Stimulated activated CD8-positive, alpha-beta memory T cell treated with anti-CD3 and anti-CD28 coated beads, Interleukin-15, amount 100 ng/mL, for 24 hours (primary cell): Measurements from ENCODE around the gene ZDHHC11B.
"Not testable (repeated sequence)": the region's sequence is repeated elsewhere in the genome, so short reads cannot be mapped to it uniquely, and the experiment has no call there.

Source experiments
- DNase-seq: peaks from one replicate; pipeline ENCODE4 v3.0.0-alpha.2; 2020; ENCODE audit warnings: low read depth

ZDHHC11B gene

DNA sequence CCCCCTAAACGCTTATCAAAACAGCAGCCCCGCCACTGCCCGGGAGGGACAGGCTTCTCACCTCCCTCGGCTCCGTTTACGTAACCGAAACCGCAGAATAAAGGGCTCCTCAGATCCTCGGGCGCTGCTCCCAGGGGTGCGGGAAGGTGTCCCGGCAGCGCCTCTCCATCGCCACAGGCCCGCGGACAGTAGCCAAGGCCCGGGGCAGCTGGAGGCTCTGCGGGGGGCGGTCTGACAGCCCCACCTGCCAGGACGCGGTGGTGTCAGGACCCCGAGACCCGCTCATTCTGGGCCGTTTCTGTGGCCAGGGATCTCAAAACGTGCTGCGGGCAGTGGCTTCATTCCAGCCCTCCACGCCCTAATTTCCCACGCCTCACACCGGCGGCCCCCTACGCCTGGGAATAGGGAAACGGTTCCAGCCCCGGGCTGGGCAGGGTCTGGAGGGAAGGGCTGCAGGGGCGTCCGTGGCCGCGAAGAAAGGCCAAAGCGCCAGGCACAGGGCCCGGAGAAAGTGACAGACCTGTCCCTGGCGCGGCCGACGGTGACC is 575 bp downstream of the ZDHHC11B start:
- DNase-seq: not testable (repeated sequence)

DNA sequence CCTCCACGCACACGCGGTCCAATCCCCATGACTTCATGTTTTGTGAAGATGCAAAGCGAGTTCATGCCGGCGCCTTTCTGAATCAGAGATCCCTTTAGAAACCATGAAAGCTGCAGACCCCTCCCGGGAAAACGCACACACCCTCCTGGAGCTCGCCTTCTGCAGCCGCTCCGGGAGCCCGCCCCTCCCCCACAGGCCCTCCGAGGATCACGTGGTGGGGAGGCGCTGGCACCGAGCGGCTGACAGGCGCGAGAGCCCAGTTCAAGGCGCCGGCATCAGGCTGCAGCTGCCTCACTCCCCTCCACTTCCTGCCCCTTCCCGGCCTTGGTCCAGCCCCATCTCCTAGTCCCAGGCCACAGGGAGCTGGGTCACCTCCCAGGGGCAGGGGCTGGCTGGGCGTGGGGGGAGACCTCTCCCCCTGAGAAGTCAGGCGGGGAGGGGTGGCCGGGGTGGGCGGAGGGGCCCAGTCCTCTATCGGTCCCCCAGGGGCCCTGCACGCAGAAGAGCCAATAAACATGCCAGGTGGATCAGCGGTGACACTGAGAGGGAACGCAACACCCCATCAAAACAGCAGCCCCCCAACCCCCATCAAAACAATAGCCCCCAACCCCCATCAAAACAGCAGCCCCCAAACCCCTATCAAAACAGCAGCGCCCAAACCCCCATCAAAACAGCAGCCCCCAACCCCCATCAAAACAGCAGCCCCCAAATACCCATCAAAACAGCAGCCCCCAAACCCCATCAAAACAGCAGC is 1.3 kb downstream of the ZDHHC11B start:
- not testable (repeated sequence) for DNase-seq

DNA sequence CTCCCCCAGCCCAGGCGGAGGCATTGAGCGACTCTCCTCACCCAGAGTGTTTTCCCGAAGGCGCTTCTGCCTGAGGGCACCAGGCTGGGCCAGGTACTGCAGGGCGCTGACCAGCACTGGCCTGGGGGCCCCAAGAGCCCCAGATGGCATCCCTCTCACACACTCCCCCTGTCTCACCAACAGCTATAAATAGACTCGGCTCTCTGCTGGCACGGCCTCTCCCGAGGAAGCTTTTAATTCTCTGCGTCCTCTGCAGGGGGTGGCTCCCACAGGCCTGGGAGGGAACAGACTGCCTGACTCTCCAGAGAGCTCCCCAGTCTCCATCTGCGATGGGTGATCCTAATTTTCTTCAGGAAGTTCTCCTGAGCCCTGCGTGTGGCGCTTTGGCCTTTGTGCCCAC is 2.2 kb downstream of the ZDHHC11B start:
- not testable (repeated sequence) for DNase-seq

DNA sequence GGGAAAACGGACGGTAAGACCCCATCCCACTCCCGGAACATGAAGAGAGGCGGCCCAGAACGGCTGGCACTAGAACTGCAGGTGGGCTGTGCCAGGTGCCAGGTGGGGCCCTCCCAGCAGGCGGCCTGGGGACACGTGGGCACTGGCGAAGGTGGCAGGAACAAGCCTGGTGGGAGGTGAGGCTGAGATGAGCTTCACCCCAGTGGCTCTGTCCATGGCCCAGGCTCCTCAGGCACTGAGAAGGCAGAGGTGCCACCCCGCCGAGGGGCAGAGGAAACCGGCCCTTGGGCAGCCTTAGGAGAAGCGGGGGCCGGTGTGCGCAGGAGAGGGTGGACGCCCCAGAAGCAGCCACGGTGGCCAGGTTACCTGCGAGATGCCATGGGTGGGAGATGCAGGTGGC is 4.0 kb downstream of the ZDHHC11B start:
- DNase-seq: not testable (repeated sequence)

DNA sequence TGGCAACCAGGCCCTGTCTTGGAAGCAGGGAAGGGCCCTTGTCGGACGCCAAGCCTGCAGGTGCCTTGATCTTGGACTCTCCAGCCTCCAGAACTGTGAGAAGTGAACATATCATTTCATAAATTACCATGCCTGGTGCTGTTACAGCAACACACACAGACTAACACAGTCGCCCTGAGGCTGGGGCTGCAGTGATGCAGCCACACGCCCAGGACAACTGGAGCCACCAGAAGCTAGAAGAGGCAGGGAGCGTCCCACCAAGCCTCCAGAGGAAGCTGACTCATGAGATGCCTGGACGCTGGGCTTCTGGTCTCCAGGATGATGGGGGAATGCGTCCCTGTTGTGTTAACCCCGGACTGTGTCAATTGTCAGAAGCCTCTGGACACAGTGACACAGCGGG is 5.6 kb downstream of the ZDHHC11B start:
- not testable (repeated sequence) for DNase-seq

DNA sequence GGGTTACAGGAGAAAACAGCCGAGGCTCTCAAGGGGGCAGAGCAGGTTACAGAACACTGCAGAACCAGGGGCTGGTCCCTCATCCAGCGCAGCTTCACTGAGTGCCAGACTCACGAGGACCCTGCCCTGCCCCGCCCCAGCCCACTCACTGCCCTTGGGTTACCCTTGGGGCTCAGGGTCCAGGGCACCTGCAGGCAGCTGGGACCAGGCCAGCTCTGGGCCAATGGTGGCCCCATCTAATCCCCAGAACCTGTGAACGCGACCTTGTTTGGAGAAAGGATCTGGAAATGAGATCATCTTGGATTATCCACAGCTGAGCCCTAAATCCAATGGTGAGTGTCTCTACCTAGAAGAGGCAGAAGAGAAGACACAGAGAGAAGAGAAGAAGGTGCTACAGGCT is 6.1 kb downstream of the ZDHHC11B start:
- not testable (repeated sequence) for DNase-seq

DNA sequence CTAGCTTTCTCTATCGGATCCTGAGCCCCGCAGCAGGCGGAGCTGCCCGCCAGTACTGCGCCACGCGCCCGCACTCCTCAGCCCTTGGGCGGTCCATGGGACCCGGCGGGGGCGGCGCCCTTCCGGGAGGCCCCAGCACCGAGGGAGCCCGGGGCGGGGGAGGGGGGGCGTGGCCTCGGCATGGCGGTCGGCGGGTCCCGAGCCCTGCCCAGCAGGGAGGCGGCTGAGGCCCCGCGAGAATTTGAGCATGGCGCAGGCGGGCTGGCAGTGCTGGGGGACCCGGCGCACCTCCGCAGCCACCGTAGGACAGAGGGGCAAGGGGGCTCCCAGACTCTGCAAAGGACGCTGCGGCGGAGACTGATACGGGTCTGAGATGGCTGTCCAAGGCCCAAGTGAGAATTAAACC is 6.8 kb downstream of the ZDHHC11B start:
- no peak for DNase-seq

DNA sequence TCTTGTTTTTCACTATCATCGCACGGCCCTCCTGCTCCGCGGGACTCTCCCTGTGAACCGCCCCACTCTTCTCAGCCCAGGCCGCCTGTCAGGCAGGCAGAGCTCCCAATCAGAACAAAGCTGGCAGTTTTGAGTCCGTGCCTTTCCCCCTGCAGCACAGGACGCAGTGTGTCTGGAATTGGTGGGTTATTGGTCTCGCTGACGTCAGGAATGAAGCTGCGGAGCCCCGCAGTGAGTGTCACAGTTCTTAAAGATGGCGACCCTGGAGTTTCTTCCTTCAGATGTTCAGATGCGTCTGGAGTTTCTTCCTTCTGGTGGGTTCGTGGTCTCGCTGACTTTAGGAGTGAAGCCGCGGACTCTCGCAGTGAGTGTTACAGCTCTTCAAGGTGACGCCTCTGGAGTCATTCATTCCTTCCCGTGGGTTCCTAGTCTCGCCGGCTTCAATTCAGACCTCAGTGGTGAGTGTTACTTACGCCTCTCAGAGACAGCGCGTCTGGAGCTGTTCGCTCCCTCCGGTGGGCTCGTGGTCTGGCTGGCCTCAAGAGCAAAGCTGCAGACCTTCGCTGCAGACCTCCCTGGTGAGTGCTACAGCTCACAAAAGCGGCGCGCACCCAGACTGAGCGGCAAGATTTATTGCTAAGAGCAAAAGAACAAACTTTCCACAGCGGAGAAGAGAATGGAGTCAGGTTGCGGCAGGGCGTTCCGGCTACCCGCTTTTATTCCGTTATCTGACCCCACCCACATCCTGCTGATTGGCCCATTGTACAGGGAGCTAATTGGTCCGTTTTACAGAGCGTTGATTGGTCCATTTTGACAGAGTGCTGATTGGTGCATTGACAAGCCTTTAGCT is 7.4 kb downstream of the ZDHHC11B start:
- DNase-seq: no peak

DNA sequence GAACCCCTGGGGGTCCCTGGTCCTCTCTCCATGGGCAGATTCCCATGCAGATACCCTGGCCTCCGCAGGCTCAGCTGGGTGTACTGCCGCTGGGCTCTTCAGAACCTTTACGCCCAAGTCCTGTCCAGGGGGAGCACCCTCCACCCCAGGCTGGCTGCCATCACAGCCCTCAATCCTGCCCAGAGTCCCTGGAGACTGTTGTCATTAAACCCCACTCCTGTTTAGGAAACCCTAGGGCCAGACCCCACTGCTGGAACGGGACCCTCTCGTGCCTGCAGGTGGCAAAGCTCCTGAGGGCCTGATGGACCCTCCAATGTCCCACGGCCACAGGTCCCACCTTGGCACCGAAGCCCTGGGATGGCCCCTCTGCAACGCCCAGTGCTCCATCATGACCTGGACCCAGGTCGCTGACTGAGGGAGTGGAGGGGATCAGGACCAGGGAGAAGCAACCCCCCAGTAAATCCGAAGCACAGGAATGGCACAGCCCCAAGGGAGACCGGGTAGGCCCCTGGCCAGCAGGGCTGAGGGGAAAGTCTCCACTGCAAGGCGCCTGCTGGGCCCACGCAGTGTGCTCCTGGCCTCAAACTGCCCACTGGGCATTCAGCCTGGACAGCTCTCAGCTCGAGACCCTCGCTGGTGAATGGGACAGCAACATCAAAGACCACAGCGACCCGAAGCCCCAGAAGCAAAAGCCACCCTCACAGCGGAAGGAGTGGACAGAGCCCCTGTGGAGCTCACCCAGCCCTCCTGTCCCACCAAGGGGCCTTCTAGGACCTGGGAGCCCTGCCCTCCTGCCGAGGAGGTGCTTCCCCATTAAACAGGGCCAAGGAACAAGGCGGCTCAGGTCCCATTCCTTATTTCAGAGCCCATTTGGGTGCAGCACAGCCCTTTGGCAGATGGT is 8.3 kb downstream of the ZDHHC11B start:
- no peak for DNase-seq

DNA sequence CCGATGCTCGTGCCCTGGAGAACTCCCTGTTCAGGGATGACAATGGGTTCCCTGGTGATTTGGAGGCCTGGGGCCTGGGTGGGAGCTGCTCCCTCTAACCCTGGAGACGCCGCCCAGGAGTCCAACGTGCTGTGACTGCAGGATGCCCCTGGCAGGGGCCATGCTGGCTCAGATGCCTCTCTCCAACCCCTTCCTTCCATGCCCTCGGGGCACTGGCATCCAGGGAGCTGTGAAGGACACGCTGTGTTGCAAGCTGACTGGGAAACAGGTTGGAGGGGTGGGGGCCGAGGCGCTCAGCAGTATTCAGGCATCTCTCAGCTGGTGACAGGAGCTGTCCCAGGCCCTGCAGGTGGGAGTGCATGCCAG is 9.0 kb downstream of the ZDHHC11B start:
- DNase-seq: not testable (repeated sequence)

DNA sequence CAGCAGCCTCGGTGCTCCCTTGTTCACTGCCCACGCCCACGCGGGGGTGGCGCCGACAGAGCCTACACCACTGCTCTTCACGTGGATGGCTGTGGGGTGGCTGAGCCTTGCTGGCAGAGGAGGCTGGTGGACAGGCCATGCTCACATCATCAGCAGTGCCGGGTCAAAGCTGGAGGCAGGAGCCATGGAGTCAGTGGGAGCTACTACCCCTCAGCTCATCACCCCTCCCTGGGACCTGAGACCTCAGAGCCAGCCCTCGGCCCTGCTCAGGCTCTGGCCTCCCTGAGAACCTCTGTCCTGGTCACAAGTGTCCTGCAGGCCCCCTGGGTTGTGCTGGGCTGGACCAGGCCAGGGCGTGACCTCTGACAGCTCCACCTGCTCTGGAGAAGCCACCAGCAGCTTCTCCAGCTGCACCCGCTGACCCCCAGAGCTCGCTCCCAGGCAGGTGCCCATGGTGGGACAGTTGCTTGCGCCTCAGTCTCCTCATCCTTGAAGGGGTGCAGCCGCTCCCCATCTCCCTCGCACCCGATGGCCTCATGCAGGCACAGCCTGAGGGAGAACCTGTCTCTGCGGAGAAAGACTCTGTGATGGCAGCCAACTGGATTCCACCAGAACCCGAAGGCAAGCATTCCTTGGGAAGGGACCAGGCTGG is 9.5 kb downstream of the ZDHHC11B start:
- not testable (repeated sequence) for DNase-seq

DNA sequence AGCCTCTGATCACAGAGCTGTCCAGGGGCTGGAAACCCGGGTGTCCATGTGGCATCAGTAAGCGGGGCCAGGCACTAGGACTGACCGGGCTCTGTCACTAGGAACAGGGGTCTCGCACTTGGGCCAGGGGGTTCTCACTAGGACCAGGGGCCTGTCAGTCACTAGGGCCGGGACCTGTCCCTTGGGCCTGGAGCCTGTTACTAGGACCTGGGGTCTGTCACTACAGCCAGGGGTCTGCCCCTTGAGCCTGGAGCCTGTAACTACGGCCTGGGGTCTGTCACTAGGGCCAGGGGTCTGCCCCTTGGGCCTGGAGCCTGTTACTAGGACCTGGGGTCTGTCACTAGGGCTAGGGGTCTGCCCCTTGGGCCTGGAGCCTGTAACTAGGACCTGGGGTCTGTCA is 10.2 kb downstream of the ZDHHC11B start:
- not testable (repeated sequence) for DNase-seq

DNA sequence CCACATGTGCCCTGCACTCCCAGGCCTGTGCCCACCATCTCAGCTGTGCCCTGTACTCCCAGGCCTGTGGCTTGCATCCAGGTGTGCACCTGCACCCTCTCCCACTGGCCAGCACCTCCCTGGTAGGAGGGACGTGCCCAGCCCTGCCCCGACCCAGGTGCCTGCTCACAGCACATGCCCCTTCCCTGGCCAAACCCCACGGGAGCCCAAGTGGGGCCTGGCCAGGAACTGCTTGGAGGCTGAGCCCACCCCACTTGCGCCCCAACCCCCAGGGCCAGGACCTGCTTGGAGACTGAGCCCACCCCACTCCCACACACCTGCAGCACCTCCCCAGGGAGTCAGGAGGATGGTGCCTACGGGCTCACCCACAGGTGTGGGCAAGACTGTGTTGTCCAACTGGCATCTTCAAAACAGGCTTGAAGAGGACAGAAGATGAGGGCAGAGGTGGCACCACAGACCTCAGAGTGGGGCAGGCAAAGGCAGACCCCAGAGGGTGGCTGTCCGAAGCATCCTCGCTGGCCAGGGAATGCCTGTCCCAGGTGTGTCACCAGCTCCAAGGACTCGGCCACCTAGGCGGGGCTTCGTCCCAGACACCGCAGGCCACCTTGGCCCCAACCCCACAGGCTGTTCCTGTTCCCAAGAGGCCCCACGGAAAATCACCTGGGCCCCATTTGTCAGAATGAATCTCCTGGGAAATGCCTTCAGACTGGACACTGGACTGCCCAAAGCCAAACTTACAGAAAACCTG is 10.8 kb downstream of the ZDHHC11B start:
- no peak for DNase-seq

DNA sequence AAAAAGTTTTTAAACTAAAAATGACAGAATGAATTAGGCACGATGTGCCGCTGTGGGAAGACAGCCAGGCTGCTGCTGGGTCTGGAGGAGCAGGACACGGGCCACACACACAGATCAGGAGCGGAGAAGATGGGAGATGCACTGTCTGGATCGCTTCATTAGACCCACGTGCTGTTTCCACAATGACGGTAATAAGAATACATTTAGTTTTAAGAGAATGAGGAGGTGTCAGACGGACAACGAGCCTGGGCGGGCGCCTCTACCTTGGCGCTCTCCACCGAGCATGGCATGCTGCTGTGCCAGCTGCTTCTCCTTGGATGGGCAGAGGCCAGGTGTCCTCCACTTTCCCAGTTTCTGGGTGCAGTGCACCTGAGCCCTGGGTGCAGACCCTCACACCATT is 11.6 kb downstream of the ZDHHC11B start:
- not testable (repeated sequence) for DNase-seq

DNA sequence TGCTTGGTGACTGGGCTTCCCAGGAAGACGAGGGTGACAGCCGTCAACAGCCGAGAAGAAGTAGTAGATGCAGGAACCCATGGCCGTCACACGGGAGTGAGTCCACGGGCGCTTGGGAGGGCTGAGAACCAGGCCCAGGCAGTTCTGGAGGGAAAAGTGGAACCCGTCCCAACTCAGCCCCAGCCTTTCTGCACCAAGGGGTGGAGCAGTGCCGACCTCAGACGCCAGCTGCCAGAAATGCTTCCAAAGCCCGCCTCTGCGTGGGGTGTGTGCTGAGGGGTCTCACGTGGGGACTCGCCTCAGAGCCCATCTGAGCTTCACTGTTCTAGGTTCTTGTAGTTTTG is 12.0 kb downstream of the ZDHHC11B start:
- not testable (repeated sequence) for DNase-seq

DNA sequence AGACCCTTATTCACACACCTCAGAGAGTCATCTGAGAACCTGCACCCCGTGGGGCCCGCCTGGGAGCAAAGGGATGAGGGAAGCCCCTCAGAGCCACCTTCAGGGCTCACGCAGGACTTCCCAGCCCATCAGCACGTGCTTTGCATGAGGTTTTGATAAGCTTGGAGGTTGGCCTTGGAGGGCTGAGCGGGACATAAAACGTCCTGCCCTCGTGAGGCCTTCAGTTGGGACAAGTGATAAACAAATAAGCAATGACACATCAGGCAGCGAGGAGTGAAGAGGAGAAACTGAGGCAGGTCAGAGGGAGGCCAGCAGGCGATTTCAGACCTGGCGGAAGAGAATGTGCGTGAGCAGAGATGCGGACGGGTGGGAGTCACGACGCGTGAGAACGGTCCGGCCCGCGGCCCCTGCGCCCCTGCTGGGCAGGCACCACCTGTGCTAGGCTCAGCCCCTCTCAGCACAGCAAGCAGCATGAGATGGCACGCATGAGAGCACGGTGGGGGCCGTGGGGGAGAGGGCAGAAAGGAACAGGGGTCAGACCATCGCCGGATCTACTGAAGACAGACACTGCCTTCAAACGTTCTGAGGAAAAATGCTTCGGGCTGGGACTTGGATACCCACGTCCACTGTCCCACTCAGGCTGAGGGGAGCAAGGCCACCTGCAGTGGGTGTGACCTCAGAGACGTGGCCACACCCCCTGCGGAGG is 12.5 kb downstream of the ZDHHC11B start:
- not testable (repeated sequence) for DNase-seq

DNA sequence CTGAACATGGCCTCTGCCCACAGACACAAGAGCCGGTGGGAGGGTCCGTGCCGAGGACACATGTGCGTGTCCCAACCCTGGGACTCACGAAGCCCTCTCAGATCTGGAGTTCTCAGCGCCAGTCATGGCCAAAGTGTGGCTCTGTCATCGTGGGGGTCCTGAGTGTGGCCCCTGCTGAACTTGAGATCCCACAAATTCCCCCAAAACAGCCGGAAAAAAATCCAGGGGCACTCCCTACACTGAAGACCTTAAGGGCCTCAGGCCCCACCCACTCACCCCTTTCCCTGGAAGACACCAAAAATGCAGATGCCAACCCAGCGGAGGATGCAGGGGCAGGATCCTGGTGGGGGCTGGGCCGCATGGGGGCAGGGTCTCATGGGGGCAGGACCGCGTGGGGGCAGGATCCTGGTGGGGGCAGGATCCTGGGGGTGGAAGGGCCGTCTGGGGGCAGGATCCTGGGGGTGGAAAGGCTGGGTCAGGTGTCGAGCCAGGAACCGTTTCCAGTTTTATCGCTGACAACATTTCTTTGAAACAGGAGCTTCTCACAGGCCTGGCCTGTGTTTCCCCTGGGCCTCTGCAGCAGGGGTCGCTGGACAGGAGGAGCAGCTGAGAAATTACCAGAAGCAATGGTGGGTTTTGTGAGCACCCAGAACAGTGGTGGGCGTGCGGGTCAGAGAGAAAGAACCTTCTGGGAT is 13.3 kb downstream of the ZDHHC11B start:
- DNase-seq: not testable (repeated sequence)

DNA sequence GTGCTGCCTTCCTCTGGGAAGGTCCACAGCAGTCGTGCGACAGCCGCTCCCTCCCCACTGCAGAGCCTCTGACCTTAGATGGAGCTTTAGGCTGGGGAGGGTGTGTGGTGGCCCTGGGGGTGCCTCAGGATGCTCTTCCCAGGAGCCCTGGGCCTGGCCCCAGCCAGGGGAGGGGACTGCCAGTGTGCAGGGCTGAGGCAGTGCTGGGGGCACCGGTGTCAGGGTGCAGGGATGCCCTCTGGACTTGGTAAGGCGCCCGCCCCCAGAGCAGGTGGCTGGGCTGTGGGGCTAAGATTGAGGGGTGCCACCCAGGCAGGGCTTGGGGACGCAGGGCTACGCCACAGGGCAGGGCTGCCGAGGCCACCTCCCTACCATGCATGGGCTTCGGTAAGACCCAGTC is 13.9 kb downstream of the ZDHHC11B start:
- DNase-seq: not testable (repeated sequence)

DNA sequence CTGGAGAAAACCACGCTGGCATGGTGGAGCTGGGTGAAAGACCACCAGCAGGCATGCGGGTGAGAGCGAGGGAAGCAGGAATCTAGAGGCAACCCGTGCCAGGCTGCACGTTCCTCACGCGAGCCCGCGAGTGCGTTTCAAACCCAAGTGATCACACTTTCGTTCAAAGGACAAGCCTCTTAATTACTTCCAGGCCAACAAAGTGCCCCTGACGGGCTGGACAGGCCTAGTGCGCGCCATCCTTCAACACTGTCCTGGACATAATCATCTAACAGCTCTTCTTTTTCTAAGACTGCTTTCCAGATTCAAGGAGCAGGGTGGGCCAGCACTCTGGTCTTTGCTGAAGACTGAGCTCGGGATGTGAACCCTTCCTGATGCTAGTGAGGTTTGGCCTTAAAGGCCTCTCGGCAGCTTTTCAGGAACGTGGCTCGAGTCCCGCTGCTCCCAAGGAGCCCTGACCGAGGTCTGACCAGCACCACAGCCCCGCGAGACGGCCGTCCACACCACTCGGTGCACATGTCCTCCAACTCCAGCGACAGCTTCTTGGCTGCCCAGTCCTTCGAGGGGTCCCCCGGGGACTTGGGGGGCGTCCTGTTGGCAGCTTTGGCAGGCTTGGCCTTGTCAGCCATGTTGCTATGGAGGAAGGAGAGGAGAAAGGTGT is 14.9 kb downstream of the ZDHHC11B start:
- DNase-seq: not testable (repeated sequence)
